H9 (cell line): ENCODE measurements around the gene MYBPC3. TPM values are rescaled to one million over a fixed set of nuclear protein-coding genes. Genes with fewer than 3 reads are reported as not detected.
A peak's percentile ranks its signal among the peaks of the same experiment; 100 is the strongest.

ENCODE experiments used
- DNase-seq: peaks from one replicate; pipeline ENCODE4 v3.0.0-alpha.2; 2017
- H2AFZ ChIP-seq: one replicate; pipeline ENCODE4 v1.6.1; 2013; ENCODE audit warnings: mild to moderate bottlenecking, low read length, control low read depth, moderate library complexity
- H2AK5ac ChIP-seq: 2 replicates; pipeline ENCODE4 v1.6.1; 2013; ENCODE audit warnings: low read length, control low read depth, mixed read lengths; ENCODE audit not compliant: insufficient read length
- H2BK120ac ChIP-seq: one replicate; pipeline ENCODE4 v1.6.1; 2013; ENCODE audit warnings: low read depth, mild to moderate bottlenecking, low read length, control low read depth, inconsistent platforms; ENCODE audit not compliant: poor library complexity, severe bottlenecking
- H2BK12ac ChIP-seq: 2 replicates; pipeline ENCODE4 v1.6.1; 2013; ENCODE audit warnings: low read length, control low read depth, mixed read lengths, low read depth; ENCODE audit not compliant: insufficient read length
- H2BK15ac ChIP-seq: 2 replicates; pipeline ENCODE4 v1.6.1; 2013; ENCODE audit warnings: low read depth, low read length, control low read depth
- H2BK20ac ChIP-seq: one replicate; pipeline ENCODE4 v1.6.1; 2013; ENCODE audit warnings: low read depth, mild to moderate bottlenecking, low read length, control low read depth, inconsistent platforms; ENCODE audit not compliant: poor library complexity, severe bottlenecking
- H2BK5ac ChIP-seq: 2 replicates; pipeline ENCODE4 v1.6.1; 2013; ENCODE audit warnings: low read length, control low read depth, mixed read lengths; ENCODE audit not compliant: insufficient read length
- H3K14ac ChIP-seq: 2 replicates; pipeline ENCODE4 v1.6.1; 2013; ENCODE audit warnings: low read length, control low read depth; ENCODE audit not compliant: insufficient read depth
- H3K18ac ChIP-seq: 2 replicates; pipeline ENCODE4 v1.6.1; 2013; ENCODE audit warnings: low read depth, mild to moderate bottlenecking, mixed read lengths, low read length, control low read depth; ENCODE audit not compliant: insufficient read length
- H3K23ac ChIP-seq: 2 replicates; pipeline ENCODE4 v1.6.1; 2013; ENCODE audit warnings: low read length, control low read depth, mixed read lengths, low read depth; ENCODE audit not compliant: insufficient read length
- H3K23me2 ChIP-seq: 2 replicates; pipeline ENCODE4 v1.6.1; 2013; ENCODE audit warnings: low read depth, mild to moderate bottlenecking, mixed read lengths, low read length, control low read depth; ENCODE audit not compliant: insufficient read length, poor library complexity, severe bottlenecking
- H3K27ac ChIP-seq: 2 replicates; pipeline ENCODE4 v1.5.1; 2013; ENCODE audit warnings: low read length, control low read depth, mixed read lengths, low read depth; ENCODE audit not compliant: insufficient read length
- H3K27me3 ChIP-seq: 2 replicates; pipeline ENCODE4 v1.6.1; 2013; ENCODE audit warnings: low read length, control low read depth, inconsistent platforms; ENCODE audit not compliant: insufficient read depth
- H3K4ac ChIP-seq: 2 replicates; pipeline ENCODE4 v1.6.1; 2013; ENCODE audit warnings: low read depth, mild to moderate bottlenecking, control low read depth, inconsistent platforms, low read length, moderate library complexity
- H3K4me1 ChIP-seq: 2 replicates; pipeline ENCODE4 v1.6.1; 2013; ENCODE audit warnings: low read length, control low read depth, inconsistent platforms; ENCODE audit not compliant: insufficient read depth
- H3K4me2 ChIP-seq: 2 replicates; pipeline ENCODE4 v1.6.1; 2013; ENCODE audit warnings: low read length, control low read depth, mixed read lengths; ENCODE audit not compliant: insufficient read length, insufficient read depth
- H3K56ac ChIP-seq: 2 replicates; pipeline ENCODE4 v1.6.1; 2013; ENCODE audit warnings: low read depth, mild to moderate bottlenecking, mixed read lengths, low read length, control low read depth; ENCODE audit not compliant: insufficient read length
- H3K79me1 ChIP-seq: 2 replicates; pipeline ENCODE4 v1.6.1; 2013; ENCODE audit warnings: low read depth, mild to moderate bottlenecking, moderate library complexity, low read length, control low read depth, inconsistent platforms; ENCODE audit not compliant: insufficient read depth, poor library complexity, severe bottlenecking
- H3K79me2 ChIP-seq: 2 replicates; pipeline ENCODE4 v1.6.1; 2013; ENCODE audit warnings: low read length, control low read depth, inconsistent platforms; ENCODE audit not compliant: insufficient read depth
- H3K9ac ChIP-seq: 2 replicates; pipeline ENCODE4 v1.6.1; 2013; ENCODE audit warnings: low read length, control low read depth, mixed read lengths; ENCODE audit not compliant: insufficient read length; ENCODE audit errors: extremely low read depth
- H3K9me3 ChIP-seq: one replicate; pipeline ENCODE4 v1.6.1; 2013; ENCODE audit warnings: low read depth, low read length, inconsistent platforms; ENCODE audit not compliant: control insufficient read depth
- H3T11ph ChIP-seq: one replicate; pipeline ENCODE4 v1.6.1; 2013; ENCODE audit warnings: mild to moderate bottlenecking, low read length, control low read depth, inconsistent platforms
- H4K20me1 ChIP-seq: one replicate; pipeline ENCODE4 v1.6.1; 2013; ENCODE audit not compliant: control insufficient read depth, insufficient read length, insufficient read depth
- H4K5ac ChIP-seq: 2 replicates; pipeline ENCODE4 v1.6.1; 2013; ENCODE audit warnings: low read depth, mild to moderate bottlenecking, mixed read lengths, low read length, control low read depth; ENCODE audit not compliant: insufficient read length
- H4K8ac ChIP-seq: replicated peaks from 2 replicates; pipeline ENCODE4 v1.6.1; 2013; ENCODE audit warnings: low read length, control low read depth, mixed read lengths, low read depth; ENCODE audit not compliant: insufficient read length
- H4K91ac ChIP-seq: 2 replicates; pipeline ENCODE4 v1.6.1; 2013; ENCODE audit warnings: low read depth, mild to moderate bottlenecking, moderate library complexity, mixed read lengths, low read length, control low read depth; ENCODE audit not compliant: insufficient read length
- H3K27ac Mint-ChIP-seq, 3 experiments: 2 replicates in 2 of 3; 3 replicates in 1 of 3; pipeline ENCODE4 v1.8.0; 2020 to 2021; ENCODE audit warnings: mixed read lengths in 3 of 3, mild to moderate bottlenecking in 1 of 3, moderate library complexity in 1 of 3
- H3K27me3 Mint-ChIP-seq: 2 replicates; pipeline ENCODE4 v1.8.0; 2021; ENCODE audit warnings: low read depth, mild to moderate bottlenecking, moderate library complexity, mixed read lengths
- H3K36me3 Mint-ChIP-seq, 3 experiments: 2 replicates in 2 of 3; 3 replicates in 1 of 3; pipeline ENCODE4 v1.8.0; 2020 to 2021; ENCODE audit warnings: low read depth in 3 of 3, mixed read lengths in 3 of 3; ENCODE audit not compliant: insufficient read depth in 1 of 3
- H3K4me1 Mint-ChIP-seq, 2 experiments: 2 replicates each; pipeline ENCODE4 v1.8.0; 2020; ENCODE audit warnings: mixed read lengths in 2 of 2
- H3K4me3 Mint-ChIP-seq, 2 experiments: 2 replicates in 1 of 2; 3 replicates in 1 of 2; pipeline ENCODE4 v1.8.0; 2020 to 2021; ENCODE audit warnings: mild to moderate bottlenecking in 2 of 2, mixed read lengths in 2 of 2, moderate library complexity in 1 of 2
- H3K9me3 Mint-ChIP-seq, 2 experiments: 2 replicates in 1 of 2; 3 replicates in 1 of 2; pipeline ENCODE4 v1.8.0; 2020; ENCODE audit warnings: mild to moderate bottlenecking in 2 of 2, mixed read lengths in 2 of 2, moderate library complexity in 1 of 2
- WGBS: extraction: QIAGEN DNeasy Blood & Tissue Kit; methylation state at CpG from one replicate; pipeline ENCODE4 v1.1.7; 2013; ENCODE audit warnings: missing lambda C conversion rate, low lambda C conversion rate, mixed read lengths; ENCODE audit not compliant: insufficient read length; ENCODE audit errors: extremely low coverage; 5-methylcytosine and 5-hydroxymethylcytosine counted together
- total RNA-seq: library from RNA; stranded (reverse); gene quantifications from 2 replicates; pipeline ENCODE4 v1.2.1, GENCODE V29; 2021
- TF ChIP-seq, protein P1 (sequence below): fragments of 200-600 bp; sonication (generic); conservative IDR thresholded peaks from 3 replicates; pipeline ENCODE4 v1.8.0; 2021; ENCODE audit warnings: antibody characterized with exemption, mild to moderate bottlenecking

MYBPC3 gene
- total RNA-seq, 1 experiment from 2014 or later, result not detected

DNA sequence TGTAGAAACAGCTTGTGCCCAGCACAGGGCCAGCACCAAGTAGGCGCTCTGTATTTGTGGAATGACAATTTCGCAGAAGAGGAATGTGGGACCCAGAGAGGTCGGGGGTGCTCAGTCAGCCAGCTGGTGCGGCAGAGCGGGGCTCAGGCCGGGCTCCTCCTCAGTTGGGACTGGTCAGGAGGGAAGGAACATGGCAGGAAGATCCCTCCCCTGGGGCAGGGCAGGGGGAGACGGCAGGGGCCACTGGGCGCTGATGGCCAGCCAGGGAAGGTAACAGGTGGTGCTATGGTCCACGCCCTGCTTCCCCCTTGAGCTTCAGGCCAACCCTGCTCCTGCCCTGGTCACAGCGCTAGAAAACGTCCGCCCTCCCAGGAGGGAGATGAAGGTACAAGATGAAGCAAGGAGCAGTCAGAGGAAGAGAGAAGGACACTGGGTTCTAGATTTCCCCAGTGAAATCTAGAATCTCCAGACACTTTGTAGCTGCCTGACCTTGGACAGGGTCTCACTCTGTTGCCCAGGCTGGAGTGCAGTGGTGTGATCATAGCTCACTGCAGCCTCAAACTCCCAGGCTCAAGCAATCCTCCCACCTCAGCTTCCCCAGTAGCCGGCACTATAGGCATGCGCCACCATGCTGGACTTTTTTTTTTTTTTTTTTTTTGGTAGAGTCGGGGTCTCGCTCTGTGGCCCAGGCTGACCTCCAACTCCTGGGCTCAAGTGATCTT lies 39.4 kb upstream of the MYBPC3 start:
- Histone ChIP-seq H4K20me1 (no peaks in the 10 kb centered on the region), H2AFZ (no peak overlapping the region), H3K23me2 (no peaks in the 10 kb centered on the region), H2BK120ac (no peak overlapping the region), H4K5ac (no peak overlapping the region), H3K27ac (no peak overlapping the region), H4K91ac (no peak overlapping the region), H3K14ac (no peak overlapping the region), H2BK5ac (no peak overlapping the region), H2AK5ac (no peak overlapping the region), H3K56ac (no peak overlapping the region), H3K18ac (no peak overlapping the region), H3K4me2 (no peak overlapping the region), H3K27me3 (no peaks in the 10 kb centered on the region), H3K23ac (no peak overlapping the region), H2BK20ac (no peak overlapping the region), H2BK15ac (no peak overlapping the region), H2BK12ac (no peak overlapping the region), H3K79me2 (no peaks in the 10 kb centered on the region), H4K8ac (no peak overlapping the region), H3K4me1 (no peaks in the 10 kb centered on the region), H3K9me3 (no peaks in the 10 kb centered on the region), H3K79me1 (no peaks in the 10 kb centered on the region), H3T11ph (no peak overlapping the region), H3K4ac (no peak overlapping the region), H3K9ac (no peak overlapping the region)
- WGBS, result no CpG with 5 or more reads among the region's 16 CpGs
- TF ChIP-seq, protein P1, sequence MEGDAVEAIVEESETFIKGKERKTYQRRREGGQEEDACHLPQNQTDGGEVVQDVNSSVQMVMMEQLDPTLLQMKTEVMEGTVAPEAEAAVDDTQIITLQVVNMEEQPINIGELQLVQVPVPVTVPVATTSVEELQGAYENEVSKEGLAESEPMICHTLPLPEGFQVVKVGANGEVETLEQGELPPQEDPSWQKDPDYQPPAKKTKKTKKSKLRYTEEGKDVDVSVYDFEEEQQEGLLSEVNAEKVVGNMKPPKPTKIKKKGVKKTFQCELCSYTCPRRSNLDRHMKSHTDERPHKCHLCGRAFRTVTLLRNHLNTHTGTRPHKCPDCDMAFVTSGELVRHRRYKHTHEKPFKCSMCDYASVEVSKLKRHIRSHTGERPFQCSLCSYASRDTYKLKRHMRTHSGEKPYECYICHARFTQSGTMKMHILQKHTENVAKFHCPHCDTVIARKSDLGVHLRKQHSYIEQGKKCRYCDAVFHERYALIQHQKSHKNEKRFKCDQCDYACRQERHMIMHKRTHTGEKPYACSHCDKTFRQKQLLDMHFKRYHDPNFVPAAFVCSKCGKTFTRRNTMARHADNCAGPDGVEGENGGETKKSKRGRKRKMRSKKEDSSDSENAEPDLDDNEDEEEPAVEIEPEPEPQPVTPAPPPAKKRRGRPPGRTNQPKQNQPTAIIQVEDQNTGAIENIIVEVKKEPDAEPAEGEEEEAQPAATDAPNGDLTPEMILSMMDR, result no peak
- Mint-ChIP-seq H3K9me3 (no peaks in the 10 kb centered on the region; a peak in 1 of 5 replicates), H3K4me1 (0 out of 4 replicates have a peak, but pooled peaks cover 0 to 3% of the 10 kb centered on the region in 2 experiments), H3K27me3 (no peaks in the 10 kb centered on the region), H3K27ac (0 out of 7 replicates have a peak overlapping the region, but pooled peaks of 1 of the 3 experiments have one; percentile 21), H3K36me3 (no peaks in the 10 kb centered on the region), H3K4me3 (no peak overlapping the region)
- DNase-seq, result no peak
